ENCODE measurements around the gene DCUN1D3. TPM values are rescaled to one million over a fixed set of nuclear protein-coding genes. Genes with fewer than 3 reads are reported as not detected.

The DCUN1D3 gene
- total and polyA plus RNA-seq, 8 donors = 1.4 to 25.7 (median 7.7) TPM

DNA sequence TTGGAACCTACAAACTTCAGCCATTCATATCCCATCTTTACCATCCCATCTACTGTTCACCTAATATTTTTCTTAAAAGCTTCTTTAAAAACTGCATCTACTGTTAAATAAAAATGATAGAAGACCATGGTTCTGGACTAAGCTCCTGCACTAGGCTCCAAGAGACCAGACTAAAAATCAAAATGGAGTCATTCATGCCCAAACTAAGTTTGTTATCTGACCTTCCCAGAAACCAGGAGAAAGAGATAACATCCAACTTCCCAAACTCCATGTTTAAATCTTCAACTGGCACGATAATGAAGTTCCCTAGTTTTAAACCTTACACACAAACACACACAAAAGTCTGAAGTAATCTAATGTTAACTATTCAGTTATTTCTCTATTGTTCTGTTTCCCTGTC, 13.8 kb downstream of the DCUN1D3 start:
- intact Hi-C loops (cut with DNase I; ENCODE audit: low total_unique reads) = no loop called here
- DNase-seq = no peak
- Histone ChIP-seq H3K9me3 (no peaks in the 10 kb centered on the region), H3K27me3 (no peaks in the 10 kb centered on the region), H3K27ac (peak overlapping the region in 1 of 5 donors; percentile 9), H3K4me1 (peaks cover 36 to 83% (median 56%) of the 10 kb centered on the region in 4 donors), H3K36me3 (peaks cover 0 to 7% (median under 1%) of the 10 kb centered on the region in 4 donors), H3K4me3 (no peak overlapping the region)
- TF ChIP-seq EP300 (IDR thresholded peaks at IDR 0.05) (no peak), POLR2AphosphoS5 (IDR thresholded peaks at IDR 0.05) (no peak), POLR2A (IDR thresholded peaks at IDR 0.05) (no peak)
- TF ChIP-seq, protein P1, sequence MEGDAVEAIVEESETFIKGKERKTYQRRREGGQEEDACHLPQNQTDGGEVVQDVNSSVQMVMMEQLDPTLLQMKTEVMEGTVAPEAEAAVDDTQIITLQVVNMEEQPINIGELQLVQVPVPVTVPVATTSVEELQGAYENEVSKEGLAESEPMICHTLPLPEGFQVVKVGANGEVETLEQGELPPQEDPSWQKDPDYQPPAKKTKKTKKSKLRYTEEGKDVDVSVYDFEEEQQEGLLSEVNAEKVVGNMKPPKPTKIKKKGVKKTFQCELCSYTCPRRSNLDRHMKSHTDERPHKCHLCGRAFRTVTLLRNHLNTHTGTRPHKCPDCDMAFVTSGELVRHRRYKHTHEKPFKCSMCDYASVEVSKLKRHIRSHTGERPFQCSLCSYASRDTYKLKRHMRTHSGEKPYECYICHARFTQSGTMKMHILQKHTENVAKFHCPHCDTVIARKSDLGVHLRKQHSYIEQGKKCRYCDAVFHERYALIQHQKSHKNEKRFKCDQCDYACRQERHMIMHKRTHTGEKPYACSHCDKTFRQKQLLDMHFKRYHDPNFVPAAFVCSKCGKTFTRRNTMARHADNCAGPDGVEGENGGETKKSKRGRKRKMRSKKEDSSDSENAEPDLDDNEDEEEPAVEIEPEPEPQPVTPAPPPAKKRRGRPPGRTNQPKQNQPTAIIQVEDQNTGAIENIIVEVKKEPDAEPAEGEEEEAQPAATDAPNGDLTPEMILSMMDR (IDR thresholded peaks at IDR 0.05) = no peak
- 0 to 59% (median 20%) methylated on average over 1 of the region's 1 CpG for WGBS, 5 donors

DNA sequence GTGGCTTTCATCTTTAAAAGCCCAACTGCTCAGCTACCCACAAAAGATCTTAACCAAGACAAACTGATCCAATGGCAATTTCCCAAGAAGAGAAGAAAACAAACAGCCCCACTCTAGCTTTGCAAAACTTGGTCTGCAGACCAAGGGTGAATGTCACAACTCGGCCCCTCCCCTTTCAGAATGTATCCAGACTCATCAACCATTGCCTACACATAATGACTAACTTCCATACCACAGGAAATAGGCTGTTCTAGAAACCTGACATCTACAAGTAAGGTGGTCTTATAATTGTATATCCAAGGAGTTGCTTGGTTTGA, 16.0 kb downstream of the DCUN1D3 start:
- intact Hi-C loops (cut with DNase I; ENCODE audit: low total_unique reads) = no loop called here
- H3K36me3 ChIP-seq = no peaks in the 10 kb centered on the region
- no peaks in the 10 kb centered on the region for H3K9me3 ChIP-seq
- no peak overlapping the region for H3K4me3 ChIP-seq
- no peaks in the 10 kb centered on the region for H3K27me3 ChIP-seq
- TF ChIP-seq POLR2A (IDR thresholded peaks at IDR 0.05) = no peak
- TF ChIP-seq POLR2AphosphoS5 (IDR thresholded peaks at IDR 0.05) = no peak
- TF ChIP-seq EP300 (IDR thresholded peaks at IDR 0.05) = no peak
- TF ChIP-seq, protein P1 (IDR thresholded peaks at IDR 0.05) = no peak
- peak overlapping the region in 4 of 5 donors; percentile 13 to 82 (median 60) for H3K27ac ChIP-seq
- peaks cover 48 to 87% (median 68%) of the 10 kb centered on the region in 4 donors for H3K4me1 ChIP-seq
- WGBS, 5 donors = 31 to 58% (median 42%) methylated on average over 1 of the region's 1 CpG
- DNase-seq = no peak

DNA sequence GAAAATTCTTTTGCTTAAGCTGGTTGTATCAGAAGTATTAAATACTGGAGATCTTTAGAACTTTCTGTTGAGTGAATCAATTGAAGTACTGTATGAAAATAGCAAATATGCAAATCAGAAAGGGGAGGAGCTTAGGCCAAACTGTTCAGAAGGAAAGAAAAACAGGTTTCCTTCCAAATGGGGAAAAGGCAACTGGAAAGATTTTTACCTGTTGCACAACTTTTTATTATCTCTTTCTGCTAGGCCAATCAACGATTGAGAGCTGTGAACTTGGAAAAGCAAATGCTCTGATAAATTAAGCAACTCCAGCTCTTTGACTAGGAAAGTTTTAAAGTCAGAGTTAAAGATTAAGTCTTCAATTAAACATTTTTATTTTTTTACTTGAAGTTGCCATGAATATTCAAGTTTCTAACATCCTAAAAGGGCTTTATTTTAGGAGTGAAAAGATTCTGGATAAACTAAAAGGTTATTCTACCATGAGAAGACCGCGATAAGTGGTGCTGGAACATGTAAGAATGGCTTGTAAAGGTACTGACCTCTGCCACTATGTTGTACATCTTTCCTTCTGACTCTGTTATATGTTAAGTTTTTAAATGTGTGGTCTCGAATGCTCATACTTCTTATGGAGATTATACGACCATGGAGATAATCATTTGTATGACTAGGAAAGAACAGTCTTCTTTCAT, 16.5 kb downstream of the DCUN1D3 start:
- no peaks in the 10 kb centered on the region for H3K9me3 ChIP-seq
- intact Hi-C loops (cut with DNase I; ENCODE audit: low total_unique reads) = no loop called here
- peak overlapping the region in 4 of 5 donors; percentile 13 to 82 (median 60) for H3K27ac ChIP-seq
- H3K36me3 ChIP-seq = no peaks in the 10 kb centered on the region
- 33 to 57% (median 52%) methylated on average over 5 of the region's 5 CpGs for WGBS, 5 donors
- DNase-seq = peak in 1 of 2 donors; percentile 59
- H3K4me3 ChIP-seq = no peak overlapping the region
- H3K27me3 ChIP-seq = no peaks in the 10 kb centered on the region
- peaks cover 53 to 90% (median 72%) of the 10 kb centered on the region in 4 donors for H3K4me1 ChIP-seq
- TF ChIP-seq, protein P1 (IDR thresholded peaks at IDR 0.05) = no peak
- TF ChIP-seq POLR2AphosphoS5 (IDR thresholded peaks at IDR 0.05) (no peak), POLR2A (IDR thresholded peaks at IDR 0.05) (no peak), EP300 (IDR thresholded peaks at IDR 0.05) (no peak)

DNA sequence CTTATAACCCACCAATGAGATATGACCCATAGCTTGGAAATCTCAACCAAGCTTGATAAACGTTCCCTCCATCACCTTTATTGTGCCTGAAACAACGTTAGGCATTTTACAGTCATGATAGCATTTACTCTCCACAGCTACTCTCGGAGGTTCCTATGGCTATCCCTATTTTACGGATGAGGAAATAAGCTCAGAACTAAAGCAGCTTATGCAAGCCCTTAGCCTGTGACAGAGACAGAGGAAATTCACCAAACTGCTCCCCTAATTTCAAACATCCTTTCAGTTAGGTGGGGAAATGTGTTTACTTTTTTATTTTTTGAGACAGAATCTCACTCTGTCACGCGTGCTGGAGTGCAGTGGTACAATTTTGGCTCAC, 18.7 kb downstream of the DCUN1D3 start:
- TF ChIP-seq EP300 (IDR thresholded peaks at IDR 0.05) (no peak), POLR2A (IDR thresholded peaks at IDR 0.05) (no peak), POLR2AphosphoS5 (IDR thresholded peaks at IDR 0.05) (no peak)
- TF ChIP-seq, protein P1 (IDR thresholded peaks at IDR 0.05) = no peak
- DNase-seq = no peak
- Histone ChIP-seq H3K27ac (peak overlapping the region; percentile 7 to 82 (median 35)), H3K4me1 (peaks cover 47 to 83% (median 70%) of the 10 kb centered on the region in 4 donors), H3K36me3 (no peaks in the 10 kb centered on the region), H3K4me3 (no peak overlapping the region), H3K27me3 (no peaks in the 10 kb centered on the region), H3K9me3 (no peaks in the 10 kb centered on the region)
- WGBS, 5 donors = 52 to 68% (median 59%) methylated on average over 6 of the region's 6 CpGs
- intact Hi-C loops (cut with DNase I; ENCODE audit: low total_unique reads) = no loop called here
